Measurements from ENCODE around the gene CYP1A2.

Gene CYP1A2

DNA sequence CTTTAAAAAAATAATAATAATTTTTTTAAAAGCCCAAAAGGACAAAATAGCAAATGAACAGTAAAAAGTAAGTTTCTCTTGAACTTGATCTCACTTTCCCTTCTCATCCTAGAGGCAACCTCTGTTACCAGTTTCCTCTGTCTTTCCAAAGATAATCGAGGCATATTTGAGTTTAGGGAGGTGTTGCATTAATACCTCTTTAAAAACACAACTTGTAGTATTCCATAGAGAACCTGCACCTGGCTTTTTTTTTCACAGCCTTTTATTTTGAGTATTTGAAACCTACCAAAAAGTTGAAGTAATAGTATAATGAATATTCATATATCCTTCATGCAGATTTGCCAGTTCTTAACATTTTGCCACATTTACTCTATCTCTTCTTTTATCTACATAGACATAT, 42.4 kb downstream of the CYP1A2 start:
- Histone ChIP-seq H4K12ac (ENCODE audit: low read depth, low read length) (no peak overlapping the region), H3K36me3 (ENCODE audit: control insufficient read depth in 1 of 2, insufficient read depth in 2 of 2, low read length in 2 of 2) (peaks cover 3 to 8% of the 10 kb centered on the region in 2 experiments), H3K27me3 (ENCODE audit: insufficient read depth, low read length) (no peaks in the 10 kb centered on the region), H3K9ac (ENCODE audit: low read length) (no peak overlapping the region), H2BK120ac (ENCODE audit: insufficient read depth, low read length, poor library complexity) (no peak overlapping the region), H3K14ac (ENCODE audit: low read length) (no peak overlapping the region), H4K8ac (ENCODE audit: low read depth, low read length) (no peak overlapping the region), H2BK12ac (ENCODE audit: low read length) (no peak overlapping the region), H2AK5ac (ENCODE audit: low read length) (no peak overlapping the region), H2AFZ (ENCODE audit: insufficient read depth, low read length, poor library complexity) (no peak overlapping the region), H3K79me1 (ENCODE audit: low read length) (no peaks in the 10 kb centered on the region), H3K23ac (ENCODE audit: low read length) (no peak overlapping the region), H2BK5ac (ENCODE audit: low read depth, low read length, poor library complexity) (no peak overlapping the region), H3K4me3 (ENCODE audit: low read depth, low read length) (no peak overlapping the region), H3K27ac (ENCODE audit: low read depth, low read length) (no peak overlapping the region), H3K4me1 (ENCODE audit: control insufficient read depth in 1 of 2, insufficient read depth in 2 of 2, low read length in 2 of 2) (peaks cover 3 to 8% of the 10 kb centered on the region in 2 experiments), H3K79me2 (ENCODE audit: control insufficient read depth, insufficient read depth, low read length, poor library complexity) (no peaks in the 10 kb centered on the region), H3K18ac (ENCODE audit: low read length) (no peak overlapping the region), H3K4ac (ENCODE audit: low read depth, low read length) (no peak overlapping the region), H3K4me2 (ENCODE audit: low read length) (no peak overlapping the region), H4K91ac (ENCODE audit: low read depth, low read length) (no peak overlapping the region), H3K9me3 (ENCODE audit: insufficient read depth, low read depth, low read length) (peaks cover 1% of the 10 kb centered on the region)
- no peak for DNase-seq
- no CpG with 5 or more reads among the region's 1 CpG for whole genome bisulfite sequencing (ENCODE audit: extremely low coverage, insufficient coverage, insufficient read length)

DNA sequence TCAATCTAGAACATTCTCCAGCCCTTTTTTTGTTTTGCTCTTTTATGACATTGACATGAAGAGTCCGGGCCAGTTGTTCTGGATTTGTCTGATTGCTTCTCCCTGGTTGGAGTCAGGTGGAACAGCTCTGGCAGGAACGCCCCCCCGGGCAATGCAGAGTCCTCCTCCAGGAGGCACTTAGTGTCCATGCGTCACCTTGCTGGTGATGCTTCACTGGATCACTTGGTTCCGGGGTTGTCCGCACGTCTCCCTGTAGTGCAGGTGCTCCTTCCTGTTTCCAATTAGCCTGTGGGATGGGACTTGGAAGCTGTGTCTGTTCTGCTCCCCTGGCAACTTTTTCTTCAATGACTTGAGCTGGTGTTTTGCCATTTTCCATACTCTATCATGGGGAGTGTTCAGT, 43.0 kb downstream of the CYP1A2 start:
- Histone ChIP-seq H3K9me3 (ENCODE audit: insufficient read depth, low read depth, low read length) (peaks cover 1% of the 10 kb centered on the region), H3K4ac (ENCODE audit: low read depth, low read length) (no peak overlapping the region), H2BK5ac (ENCODE audit: low read depth, low read length, poor library complexity) (no peak overlapping the region), H2BK12ac (ENCODE audit: low read length) (no peak overlapping the region), H3K27me3 (ENCODE audit: insufficient read depth, low read length) (no peaks in the 10 kb centered on the region), H3K14ac (ENCODE audit: low read length) (no peak overlapping the region), H3K4me3 (ENCODE audit: low read depth, low read length) (no peak overlapping the region), H2AK5ac (ENCODE audit: low read length) (no peak overlapping the region), H3K79me2 (ENCODE audit: control insufficient read depth, insufficient read depth, low read length, poor library complexity) (no peaks in the 10 kb centered on the region), H3K27ac (ENCODE audit: low read depth, low read length) (no peak overlapping the region), H3K9ac (ENCODE audit: low read length) (no peak overlapping the region), H3K4me1 (ENCODE audit: control insufficient read depth in 1 of 2, insufficient read depth in 2 of 2, low read length in 2 of 2) (peaks cover 3 to 8% of the 10 kb centered on the region in 2 experiments), H3K18ac (ENCODE audit: low read length) (no peak overlapping the region), H2AFZ (ENCODE audit: insufficient read depth, low read length, poor library complexity) (no peak overlapping the region), H4K8ac (ENCODE audit: low read depth, low read length) (no peak overlapping the region), H3K79me1 (ENCODE audit: low read length) (no peaks in the 10 kb centered on the region), H3K36me3 (ENCODE audit: control insufficient read depth in 1 of 2, insufficient read depth in 2 of 2, low read length in 2 of 2) (peaks cover 3 to 5% of the 10 kb centered on the region in 2 experiments), H4K91ac (ENCODE audit: low read depth, low read length) (no peak overlapping the region), H3K23ac (ENCODE audit: low read length) (no peak overlapping the region), H3K4me2 (ENCODE audit: low read length) (no peak overlapping the region), H2BK120ac (ENCODE audit: insufficient read depth, low read length, poor library complexity) (no peak overlapping the region), H4K12ac (ENCODE audit: low read depth, low read length) (no peak overlapping the region)
- no peak for DNase-seq
- no CpG with 5 or more reads among the region's 7 CpGs for WGBS (ENCODE audit: extremely low coverage, insufficient coverage, insufficient read length)

DNA sequence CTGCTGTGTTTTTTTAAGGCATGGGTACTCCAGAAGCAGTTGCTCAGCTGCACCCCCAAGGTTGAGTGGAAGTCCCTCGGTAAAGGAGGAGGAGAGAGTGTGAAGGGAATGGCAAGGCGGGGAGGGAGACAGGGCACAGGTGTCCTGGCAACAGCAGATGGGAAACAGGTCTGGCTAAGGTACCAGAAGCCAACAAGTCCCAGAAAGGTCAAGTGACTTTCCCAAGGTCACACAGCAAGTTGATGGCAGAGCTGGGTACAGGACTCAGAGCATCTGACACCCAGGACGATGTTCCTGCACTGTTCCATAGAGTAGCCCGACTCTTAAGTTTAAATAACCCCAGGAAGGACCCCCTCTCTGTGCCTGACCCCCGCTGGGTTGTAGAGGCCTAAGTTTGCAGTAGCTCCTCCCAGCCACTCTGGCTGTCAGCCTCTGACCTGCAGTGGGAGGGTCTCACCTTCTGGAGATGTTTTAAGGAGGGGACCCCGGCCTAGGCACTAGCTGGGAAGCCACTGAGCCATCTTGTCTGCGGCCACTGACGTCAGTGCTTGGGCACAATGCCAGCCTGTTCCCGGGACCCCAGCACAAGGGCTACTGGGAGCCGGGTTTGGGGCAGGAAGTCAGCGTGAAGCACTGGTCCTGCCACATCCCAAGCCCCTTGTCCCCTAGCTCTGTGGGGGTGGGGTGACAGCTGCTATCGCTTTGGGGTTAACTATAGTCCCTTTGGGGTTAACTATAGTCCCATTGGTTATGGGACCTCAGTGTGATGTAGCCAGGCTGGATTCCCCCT, 43.8 kb downstream of the CYP1A2 start:
- no peak for DNase-seq
- Histone ChIP-seq H4K8ac (ENCODE audit: low read depth, low read length) (no peak overlapping the region), H2AK5ac (ENCODE audit: low read length) (no peak overlapping the region), H3K4me2 (ENCODE audit: low read length) (no peak overlapping the region), H4K91ac (ENCODE audit: low read depth, low read length) (no peak overlapping the region), H2AFZ (ENCODE audit: insufficient read depth, low read length, poor library complexity) (no peak overlapping the region), H3K9ac (ENCODE audit: low read length) (no peak overlapping the region), H3K14ac (ENCODE audit: low read length) (no peak overlapping the region), H4K12ac (ENCODE audit: low read depth, low read length) (no peak overlapping the region), H3K4me3 (ENCODE audit: low read depth, low read length) (no peak overlapping the region), H3K18ac (ENCODE audit: low read length) (no peak overlapping the region), H2BK5ac (ENCODE audit: low read depth, low read length, poor library complexity) (no peak overlapping the region), H3K27me3 (ENCODE audit: insufficient read depth, low read length) (no peaks in the 10 kb centered on the region), H3K36me3 (ENCODE audit: control insufficient read depth in 1 of 2, insufficient read depth in 2 of 2, low read length in 2 of 2) (peaks cover 3 to 4% of the 10 kb centered on the region in 2 experiments), H2BK12ac (ENCODE audit: low read length) (no peak overlapping the region), H3K79me1 (ENCODE audit: low read length) (no peaks in the 10 kb centered on the region), H3K9me3 (ENCODE audit: insufficient read depth, low read depth, low read length) (peaks cover 1% of the 10 kb centered on the region), H3K23ac (ENCODE audit: low read length) (no peak overlapping the region), H3K79me2 (ENCODE audit: control insufficient read depth, insufficient read depth, low read length, poor library complexity) (no peaks in the 10 kb centered on the region), H3K27ac (ENCODE audit: low read depth, low read length) (no peak overlapping the region), H3K4me1 (ENCODE audit: control insufficient read depth in 1 of 2, insufficient read depth in 2 of 2, low read length in 2 of 2) (peaks cover 3 to 8% of the 10 kb centered on the region in 2 experiments), H3K4ac (ENCODE audit: low read depth, low read length) (peak overlapping the region; percentile 2), H2BK120ac (ENCODE audit: insufficient read depth, low read length, poor library complexity) (no peak overlapping the region)
- no CpG with 5 or more reads among the region's 12 CpGs for WGBS (ENCODE audit: extremely low coverage, insufficient coverage, insufficient read length)

DNA sequence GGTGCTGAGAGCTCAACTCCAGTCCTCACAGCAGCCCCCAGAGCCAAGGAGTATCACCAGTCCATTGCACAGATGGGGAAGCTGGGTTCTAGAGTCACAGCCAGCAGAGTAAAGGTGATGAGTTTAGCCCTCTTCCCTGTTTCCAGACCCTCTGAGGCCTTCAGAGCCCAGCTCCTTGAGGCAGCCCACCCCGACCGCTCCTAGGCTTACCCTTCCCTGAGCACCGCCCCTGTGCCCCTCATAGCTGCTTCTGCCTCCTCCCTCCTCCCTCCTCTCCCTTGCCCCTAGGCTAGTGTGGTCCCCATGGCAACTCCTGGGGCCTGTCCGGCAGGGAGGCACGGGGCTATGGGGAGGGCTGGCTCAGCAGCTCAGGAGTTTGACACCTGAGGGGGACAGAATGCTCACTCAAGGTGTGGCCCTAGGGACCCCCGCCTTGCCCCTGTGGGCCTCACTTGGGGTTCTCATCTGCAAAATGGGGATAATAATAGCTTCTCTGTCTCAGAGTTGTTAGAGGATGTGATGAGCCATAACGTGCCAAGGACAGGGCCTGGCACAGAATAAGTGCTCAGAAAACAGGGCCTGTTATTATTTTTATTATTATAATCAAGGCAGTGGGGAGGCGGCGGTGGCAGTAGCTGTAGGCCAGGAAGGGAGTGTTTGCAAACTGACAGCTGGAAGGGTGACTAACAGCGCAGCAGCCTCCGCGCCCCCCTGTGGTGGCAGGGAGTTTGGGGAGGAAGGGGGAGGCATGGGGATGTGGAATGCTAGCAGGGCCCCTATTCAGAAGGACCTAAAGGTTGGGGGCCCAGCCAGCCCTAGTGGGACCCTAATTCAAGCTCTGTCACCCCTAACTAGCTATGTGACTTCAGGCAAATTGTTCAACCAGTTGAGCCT, 44.7 kb downstream of the CYP1A2 start:
- Histone ChIP-seq H3K27me3 (ENCODE audit: insufficient read depth, low read length) (no peaks in the 10 kb centered on the region), H2BK5ac (ENCODE audit: low read depth, low read length, poor library complexity) (no peak overlapping the region), H2AFZ (ENCODE audit: insufficient read depth, low read length, poor library complexity) (no peak overlapping the region), H3K9me3 (ENCODE audit: insufficient read depth, low read depth, low read length) (peaks cover 1% of the 10 kb centered on the region), H4K12ac (ENCODE audit: low read depth, low read length) (no peak overlapping the region), H3K4me3 (ENCODE audit: low read depth, low read length) (no peak overlapping the region), H3K9ac (ENCODE audit: low read length) (no peak overlapping the region), H2BK120ac (ENCODE audit: insufficient read depth, low read length, poor library complexity) (no peak overlapping the region), H3K36me3 (ENCODE audit: control insufficient read depth in 1 of 2, insufficient read depth in 2 of 2, low read length in 2 of 2) (peaks cover 7 to 8% of the 10 kb centered on the region in 2 experiments), H3K18ac (ENCODE audit: low read length) (no peak overlapping the region), H3K23ac (ENCODE audit: low read length) (no peak overlapping the region), H3K27ac (ENCODE audit: low read depth, low read length) (no peak overlapping the region), H3K79me2 (ENCODE audit: control insufficient read depth, insufficient read depth, low read length, poor library complexity) (no peaks in the 10 kb centered on the region), H3K4me1 (ENCODE audit: control insufficient read depth in 1 of 2, insufficient read depth in 2 of 2, low read length in 2 of 2) (peaks cover 3 to 8% of the 10 kb centered on the region in 2 experiments), H2BK12ac (ENCODE audit: low read length) (no peak overlapping the region), H3K4ac (ENCODE audit: low read depth, low read length) (no peak overlapping the region), H4K8ac (ENCODE audit: low read depth, low read length) (no peak overlapping the region), H4K91ac (ENCODE audit: low read depth, low read length) (no peak overlapping the region), H2AK5ac (ENCODE audit: low read length) (no peak overlapping the region), H3K14ac (ENCODE audit: low read length) (no peak overlapping the region), H3K4me2 (ENCODE audit: low read length) (no peak overlapping the region), H3K79me1 (ENCODE audit: low read length) (no peaks in the 10 kb centered on the region)
- no peak for DNase-seq
- WGBS (ENCODE audit: extremely low coverage, insufficient coverage, insufficient read length), result no CpG with 5 or more reads among the region's 12 CpGs

Data from trophoblast cell (in vitro differentiated cells and primary cell).